Measurements from ENCODE around the gene GPR3.

Gene GPR3

GRCh38 chr1:27435566-27436203 is 43.3 kb downstream of the GPR3 start:
- H3K79me2 ChIP-seq (ENCODE audit: insufficient read depth, low read length), result peaks cover 94% of the 10 kb centered on the region
- no peak overlapping the region for H2AFZ ChIP-seq (ENCODE audit: low read length)
- H3F3A ChIP-seq (ENCODE audit: low read depth), result peaks cover 13% of the 10 kb centered on the region
- TF ChIP-seq EZH2phosphoT487 (IDR thresholded peaks at IDR 0.05; ENCODE audit: borderline replicate concordance) (no peak), CTCF (conservative IDR thresholded peaks at IDR 0.05; ENCODE audit: low read length) (no peak)
- H3K9ac ChIP-seq (ENCODE audit: low read depth, low read length, poor library complexity, severe bottlenecking), result peak overlapping the region; percentile 65
- H3K36me3 ChIP-seq (ENCODE audit: insufficient read depth, low read length), result peaks cover 12% of the 10 kb centered on the region; the same call in 1 of the 2 replicates
- H4K20me1 ChIP-seq (ENCODE audit: insufficient read depth, low read length, poor library complexity, severe bottlenecking), result peaks cover 17% of the 10 kb centered on the region
- H3K4me1 ChIP-seq (ENCODE audit: insufficient read depth, low read length, poor library complexity, severe bottlenecking), result peaks cover 80% of the 10 kb centered on the region
- H3K4me3 ChIP-seq (ENCODE audit: low read length, poor library complexity, severe bottlenecking), result peak overlapping the region; percentile 53
- no peaks in the 10 kb centered on the region for H3K9me2 ChIP-seq (replicated peaks; ENCODE audit: low read depth, low read length)
- H3K9me3 ChIP-seq (ENCODE audit: insufficient read depth, low read depth, low read length), result no peaks in the 10 kb centered on the region
- no peaks in the 10 kb centered on the region for H3K27me3 ChIP-seq (ENCODE audit: insufficient read depth, low read length, poor library complexity, severe bottlenecking)
- H3K4me2 ChIP-seq (ENCODE audit: low read depth, low read length, poor library complexity, severe bottlenecking), result peak overlapping the region; percentile 77

GRCh38 chr1:27436204-27437159 is 44.1 kb downstream of the GPR3 start:
- Histone ChIP-seq H3K79me2 (ENCODE audit: insufficient read depth, low read length) (peaks cover 95% of the 10 kb centered on the region), H3K9me2 (replicated peaks; ENCODE audit: low read depth, low read length) (no peaks in the 10 kb centered on the region), H3K27me3 (ENCODE audit: insufficient read depth, low read length, poor library complexity, severe bottlenecking) (no peaks in the 10 kb centered on the region), H2AFZ (ENCODE audit: low read length) (no peak overlapping the region), H4K20me1 (ENCODE audit: insufficient read depth, low read length, poor library complexity, severe bottlenecking) (peaks cover 17% of the 10 kb centered on the region), H3F3A (ENCODE audit: low read depth) (peaks cover 8% of the 10 kb centered on the region; the same call in 1 of the 2 replicates), H3K36me3 (ENCODE audit: insufficient read depth, low read length) (peaks cover 15% of the 10 kb centered on the region; the same call in 1 of the 2 replicates), H3K4me2 (ENCODE audit: low read depth, low read length, poor library complexity, severe bottlenecking) (peak overlapping the region; percentile 77), H3K9ac (ENCODE audit: low read depth, low read length, poor library complexity, severe bottlenecking) (peak overlapping the region; percentile 65), H3K4me3 (ENCODE audit: low read length, poor library complexity, severe bottlenecking) (peak overlapping the region; percentile 53), H3K9me3 (ENCODE audit: insufficient read depth, low read depth, low read length) (no peaks in the 10 kb centered on the region), H3K4me1 (ENCODE audit: insufficient read depth, low read length, poor library complexity, severe bottlenecking) (peaks cover 73% of the 10 kb centered on the region)
- TF ChIP-seq EZH2phosphoT487 (IDR thresholded peaks at IDR 0.05; ENCODE audit: borderline replicate concordance), result no peak
- no peak for TF ChIP-seq CTCF (conservative IDR thresholded peaks at IDR 0.05; ENCODE audit: low read length)

- Histone ChIP-seq H3K27me3 (ENCODE audit: insufficient read depth, low read length, poor library complexity, severe bottlenecking) (no peaks in the 10 kb centered on the region), H3K79me2 (ENCODE audit: insufficient read depth, low read length) (peaks cover 95% of the 10 kb centered on the region), H3K36me3 (ENCODE audit: insufficient read depth, low read length) (peaks cover 15% of the 10 kb centered on the region; the same call in 1 of the 2 replicates), H3K4me3 (ENCODE audit: low read length, poor library complexity, severe bottlenecking) (no peak overlapping the region), H3K4me2 (ENCODE audit: low read depth, low read length, poor library complexity, severe bottlenecking) (peak overlapping the region; percentile 34), H4K20me1 (ENCODE audit: insufficient read depth, low read length, poor library complexity, severe bottlenecking) (peaks cover 17% of the 10 kb centered on the region), H3K9ac (ENCODE audit: low read depth, low read length, poor library complexity, severe bottlenecking) (peak overlapping the region; percentile 1), H3K9me2 (replicated peaks; ENCODE audit: low read depth, low read length) (no peaks in the 10 kb centered on the region), H3F3A (ENCODE audit: low read depth) (0 out of 2 replicates have a peak, but pooled peaks cover 3% of the 10 kb centered on the region), H2AFZ (ENCODE audit: low read length) (no peak overlapping the region), H3K9me3 (ENCODE audit: insufficient read depth, low read depth, low read length) (no peaks in the 10 kb centered on the region), H3K4me1 (ENCODE audit: insufficient read depth, low read length, poor library complexity, severe bottlenecking) (peaks cover 56% of the 10 kb centered on the region)
- TF ChIP-seq CTCF (conservative IDR thresholded peaks at IDR 0.05; ENCODE audit: low read length) (no peak), EZH2phosphoT487 (IDR thresholded peaks at IDR 0.05; ENCODE audit: borderline replicate concordance) (no peak)
These were observed 46.2 kb downstream of the GPR3 start for GRCh38 chr1:27438621-27439061.
